ENCODE results near the gene EEF1B2.
"Not testable (repeated sequence)": the region's sequence is repeated elsewhere in the genome, so short reads cannot be mapped to it uniquely, and the experiment has no call there.

Gene EEF1B2

DNA sequence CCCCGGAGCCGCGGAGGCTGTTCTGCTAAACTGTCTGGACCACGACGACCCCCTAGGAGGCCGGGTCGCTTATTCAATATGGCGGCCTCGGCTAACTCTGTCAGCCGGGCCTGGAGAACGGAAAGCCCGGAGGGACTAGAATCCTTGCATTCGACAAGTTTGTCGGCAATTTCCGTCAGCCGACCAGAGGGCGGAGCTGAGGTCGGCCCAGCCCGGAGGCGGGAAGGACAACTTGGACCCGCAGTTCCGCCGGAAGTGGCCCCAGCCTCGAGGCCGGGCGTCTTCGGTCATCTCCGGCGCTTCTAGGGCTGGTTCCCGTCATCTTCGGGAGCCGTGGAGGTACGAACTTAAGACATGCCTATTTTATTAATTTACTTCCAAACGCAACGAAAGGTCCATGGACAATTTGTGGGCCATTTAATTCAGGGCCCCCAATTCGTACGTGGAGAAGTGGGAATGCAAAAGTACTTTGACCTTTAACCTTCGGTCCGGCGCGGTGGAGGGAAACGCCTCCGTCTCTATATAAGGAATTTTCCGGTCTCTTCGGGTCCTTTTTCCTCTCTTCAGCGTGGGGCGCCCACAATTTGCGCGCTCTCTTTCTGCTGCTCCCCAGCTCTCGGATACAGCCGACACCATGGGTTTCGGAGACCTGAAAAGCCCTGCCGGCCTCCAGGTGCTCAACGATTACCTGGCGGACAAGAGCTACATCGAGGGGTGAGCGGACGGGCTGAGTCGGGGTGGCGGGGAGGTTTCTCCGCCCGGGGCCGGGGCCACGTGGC is at the start of gene EEF1B2, which contains the start of gene NDUFS1:
EEF1B2 (plus strand) TSS at position 550 of the 779 bp plus-strand sequence; CDS start at position 635, 85 bp downstream.
NDUFS1 (minus strand) TSS at position 99 of the 779 bp plus-strand sequence. CDS start 5,766 bp downstream, outside the sequence.
- DNase-seq (ENCODE audit: low read depth in 2 of 2), result peak; percentile 93 to 95

GRCh38 chr2:206112108-206112507 is 47.6 kb upstream of the EEF1B2 start:
- DNase-seq (ENCODE audit: low read depth in 2 of 2), result no peak

- DNase-seq (ENCODE audit: low read depth in 2 of 2), result no peak
These were observed 46.7 kb upstream of the EEF1B2 start for GRCh38 chr2:206112846-206113547.

DNA sequence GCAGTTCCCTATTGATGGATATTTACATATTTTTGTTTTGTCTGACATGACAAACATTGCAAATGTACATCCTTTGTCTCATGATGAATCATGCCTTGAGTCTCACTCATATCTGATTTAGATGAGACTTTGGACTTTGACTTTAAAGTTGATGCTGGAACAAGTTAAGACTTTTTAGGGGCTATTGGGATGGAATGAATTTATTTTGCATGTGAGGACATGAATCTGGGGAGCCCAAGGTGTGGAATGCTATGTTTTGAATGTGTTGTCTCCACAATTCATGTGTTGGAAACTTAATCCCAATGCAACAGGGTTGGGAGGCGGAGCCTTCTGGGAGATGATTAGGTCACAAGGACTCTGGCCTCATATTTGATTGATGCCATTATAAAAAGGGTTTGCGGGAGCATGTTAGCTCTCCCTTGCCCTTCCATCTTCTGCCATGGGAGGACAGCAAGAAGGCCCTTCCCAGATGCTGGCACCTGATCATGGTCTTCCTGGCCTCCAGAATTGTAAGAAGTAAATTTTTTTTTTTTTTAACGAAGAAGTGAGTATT is 44.6 kb upstream of the EEF1B2 start:
- no peak for DNase-seq (ENCODE audit: low read depth in 2 of 2)

- no peak for DNase-seq (ENCODE audit: low read depth in 2 of 2)
These were observed 43.4 kb upstream of the EEF1B2 start for GRCh38 chr2:206116278-206116677.

DNA sequence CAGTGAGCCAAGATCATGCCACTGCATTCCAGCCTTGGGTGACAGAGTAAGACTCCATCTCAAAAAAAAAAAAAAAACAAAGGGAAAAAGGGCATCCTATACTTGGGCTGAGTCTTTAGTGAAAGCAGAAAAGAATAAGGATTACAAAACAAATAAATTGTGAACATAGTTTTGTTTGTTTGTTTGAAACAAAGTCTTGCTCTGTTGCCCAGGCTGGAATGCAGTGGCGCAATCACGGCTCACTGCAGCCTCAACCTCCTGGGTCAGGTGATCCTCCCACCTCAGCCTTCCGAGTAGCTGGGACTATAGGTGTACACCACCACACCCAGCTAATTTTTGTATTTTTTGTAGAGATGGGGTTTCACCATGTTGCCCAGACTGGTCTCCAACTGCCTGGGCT is 37.1 kb upstream of the EEF1B2 start:
- DNase-seq (ENCODE audit: low read depth in 2 of 2), result not testable (repeated sequence)

DNA sequence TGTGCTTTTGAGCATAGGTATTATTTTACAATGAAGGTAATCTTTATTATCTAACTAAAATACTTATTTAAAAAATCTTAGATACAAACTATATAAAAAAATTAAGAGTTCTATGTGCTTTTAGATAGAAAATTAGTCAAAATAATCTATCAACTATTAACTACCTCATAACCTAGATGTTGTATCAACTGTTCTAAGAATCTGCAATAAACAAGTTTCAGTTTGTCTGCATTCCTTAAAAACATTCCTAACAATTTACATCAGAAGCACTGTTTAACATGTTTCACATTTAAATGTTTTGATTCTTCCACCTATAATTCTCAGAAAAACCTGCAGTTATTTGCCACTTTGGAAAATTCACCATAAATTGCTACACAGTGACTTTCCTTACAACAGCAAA is 33.8 kb upstream of the EEF1B2 start:
- DNase-seq (ENCODE audit: low read depth in 2 of 2), result no peak

- no peak for DNase-seq (ENCODE audit: low read depth in 2 of 2)
These were observed 32.0 kb upstream of the EEF1B2 start for GRCh38 chr2:206127656-206128055.

GRCh38 chr2:206143451-206143850 is 16.2 kb upstream of the EEF1B2 start:
- no peak for DNase-seq (ENCODE audit: low read depth in 2 of 2)

- no peak for DNase-seq (ENCODE audit: low read depth in 2 of 2)
These were observed 15.3 kb upstream of the EEF1B2 start for GRCh38 chr2:206144383-206144782.

DNA sequence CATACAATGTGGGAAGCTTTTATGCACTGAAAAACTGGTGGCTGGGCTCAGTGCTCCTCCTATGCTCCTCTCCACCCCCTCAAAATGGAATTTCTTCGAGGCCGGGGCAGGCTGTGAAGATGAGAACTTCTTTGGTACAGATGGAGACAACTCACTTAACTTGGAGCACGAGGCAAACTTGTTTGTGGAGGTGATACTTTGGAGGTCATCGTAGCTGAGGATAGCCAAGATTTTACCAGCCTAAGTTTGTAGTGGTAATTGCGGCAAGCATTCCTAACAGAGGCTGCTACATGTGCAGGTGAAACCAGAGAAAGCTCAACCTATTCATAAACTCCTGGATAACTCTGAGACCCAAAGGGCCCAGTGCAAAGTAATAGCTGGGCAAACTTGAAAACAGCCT is 14.0 kb upstream of the EEF1B2 start:
- DNase-seq (ENCODE audit: low read depth in 2 of 2), result no peak

DNA sequence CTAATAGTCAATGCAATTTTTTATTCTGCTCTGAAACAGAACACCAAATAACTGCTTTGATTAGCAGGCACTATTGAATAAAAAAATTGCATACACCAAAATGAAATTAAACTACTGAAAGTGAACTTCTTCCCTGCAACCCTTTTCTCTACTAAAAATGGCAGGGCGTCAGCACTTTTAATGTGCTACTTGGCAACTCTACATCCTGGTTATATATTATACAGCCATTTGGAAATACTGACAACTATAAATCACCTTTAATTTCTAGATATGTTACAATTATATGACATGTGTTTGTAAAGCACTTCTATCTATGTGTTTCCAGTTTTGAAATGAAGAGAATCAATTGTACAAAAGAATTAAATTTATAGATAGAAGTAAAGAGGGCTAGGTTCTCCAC is 10.4 kb upstream of the EEF1B2 start:
- DNase-seq (ENCODE audit: low read depth in 2 of 2), result no peak

- DNase-seq (ENCODE audit: low read depth in 2 of 2), result no peak
These were observed 9.5 kb upstream of the EEF1B2 start for GRCh38 chr2:206150168-206150567.

GRCh38 chr2:206150631-206151030 is 9.1 kb upstream of the EEF1B2 start:
- DNase-seq (ENCODE audit: low read depth in 2 of 2), result no peak

DNA sequence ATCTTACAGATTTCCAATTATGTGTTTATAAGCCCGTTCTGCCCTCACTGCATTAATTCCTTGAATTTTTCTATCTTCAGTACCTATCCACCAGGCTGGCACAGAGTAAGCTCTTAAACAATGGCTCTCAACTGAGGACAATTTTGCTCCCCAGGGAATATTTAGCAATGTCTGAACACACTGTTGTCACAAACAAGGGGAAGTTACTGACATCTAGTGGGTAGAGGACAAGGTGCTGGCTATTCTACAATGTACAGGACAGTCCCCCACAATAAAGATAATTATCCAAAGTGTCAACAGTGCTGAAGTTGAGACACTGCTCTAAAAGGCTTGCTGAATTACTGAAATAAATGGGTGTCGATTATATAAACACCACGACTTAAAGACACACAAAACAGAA is 5.5 kb upstream of the EEF1B2 start:
- DNase-seq (ENCODE audit: low read depth in 2 of 2), result no peak

DNA sequence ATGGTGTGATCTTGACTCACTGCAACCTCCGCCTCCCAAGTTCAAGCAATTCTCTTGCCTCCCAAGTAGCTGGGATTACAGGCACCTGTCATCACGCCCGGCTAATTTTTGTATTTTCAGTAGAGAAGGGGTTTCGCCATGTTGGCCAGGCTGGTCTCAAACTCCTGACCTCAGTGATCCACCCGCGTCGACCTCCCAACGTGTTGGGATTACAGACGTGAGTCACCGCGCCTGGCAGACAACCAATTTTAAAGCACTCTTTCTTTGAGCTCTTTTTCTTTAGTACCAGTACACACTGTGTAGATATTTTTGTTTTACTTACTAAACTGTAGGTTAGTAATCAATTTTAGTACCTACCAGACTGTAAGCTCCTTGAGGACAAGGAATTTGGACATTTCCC is 2.7 kb upstream of the EEF1B2 start:
- DNase-seq (ENCODE audit: low read depth in 2 of 2), result not testable (repeated sequence)

DNA sequence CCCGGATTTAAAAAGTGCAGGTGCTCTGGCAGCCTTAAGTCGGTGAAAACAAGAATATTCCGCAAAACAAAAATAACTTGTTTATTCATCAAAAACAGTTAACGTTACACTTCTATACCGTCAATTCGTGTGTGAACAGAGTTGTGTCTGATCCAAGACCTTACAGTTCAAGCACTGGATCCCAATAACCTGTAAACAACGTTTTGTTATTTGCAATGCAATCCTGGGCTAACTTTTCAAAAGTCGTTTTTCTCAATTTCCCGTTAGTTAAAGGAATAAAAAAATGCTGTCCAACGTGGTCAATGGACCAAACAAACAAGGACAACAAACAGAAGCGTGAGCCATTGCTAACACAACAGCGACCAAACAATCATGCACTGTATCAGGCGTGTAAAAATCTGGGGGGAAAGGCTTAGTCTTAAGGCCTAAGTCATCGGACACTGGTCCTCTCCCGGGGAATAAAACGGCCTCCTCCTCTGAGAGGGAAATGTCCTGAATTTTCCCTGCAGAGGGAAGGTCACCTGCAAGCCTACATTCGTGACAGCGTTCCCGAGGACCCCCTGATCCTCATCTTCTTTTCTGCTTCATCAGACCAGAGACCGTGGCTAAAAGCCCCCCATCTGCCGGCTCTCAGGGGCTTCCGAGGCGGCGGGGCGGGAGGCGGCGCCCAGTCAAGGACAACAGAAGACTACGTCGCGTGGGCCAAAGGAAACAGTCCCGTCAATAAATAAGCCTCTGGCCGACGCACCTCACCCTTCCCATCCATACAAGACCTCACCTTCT is 941 bp upstream of the EEF1B2 start:
- DNase-seq (ENCODE audit: low read depth in 2 of 2), result no peak

DNA sequence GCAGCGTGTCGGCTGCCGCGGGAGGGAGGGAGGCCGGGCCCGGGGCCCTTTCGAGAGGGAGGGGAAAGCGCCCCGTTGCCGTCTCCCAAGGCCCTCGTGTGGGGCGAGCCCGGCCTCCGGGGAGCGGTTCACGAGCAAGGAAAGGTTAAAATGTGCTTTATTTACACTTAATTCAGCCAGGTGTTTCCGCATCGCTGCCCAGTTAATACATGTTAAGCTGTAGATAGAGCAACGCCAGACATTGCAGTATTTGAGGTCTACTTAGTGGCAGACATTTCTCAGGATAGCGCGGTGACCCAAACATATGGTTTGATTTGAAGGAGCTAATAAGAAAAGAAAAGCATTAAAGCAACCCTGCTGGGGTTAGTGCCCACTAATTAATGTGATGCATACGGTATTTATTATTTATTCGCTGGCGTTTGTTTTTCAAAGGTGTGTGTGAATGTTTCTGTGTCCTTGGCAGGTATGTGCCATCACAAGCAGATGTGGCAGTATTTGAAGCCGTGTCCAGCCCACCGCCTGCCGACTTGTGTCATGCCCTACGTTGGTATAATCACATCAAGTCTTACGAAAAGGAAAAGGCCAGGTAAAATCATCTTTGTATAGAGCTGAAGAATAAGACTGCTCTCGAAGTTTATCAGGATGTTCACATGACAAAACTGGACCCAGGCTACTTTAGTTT is 571 bp downstream of the EEF1B2 start:
- peak in 1 of 2 experiments; percentile 7 for DNase-seq (ENCODE audit: low read depth in 2 of 2)

DNA sequence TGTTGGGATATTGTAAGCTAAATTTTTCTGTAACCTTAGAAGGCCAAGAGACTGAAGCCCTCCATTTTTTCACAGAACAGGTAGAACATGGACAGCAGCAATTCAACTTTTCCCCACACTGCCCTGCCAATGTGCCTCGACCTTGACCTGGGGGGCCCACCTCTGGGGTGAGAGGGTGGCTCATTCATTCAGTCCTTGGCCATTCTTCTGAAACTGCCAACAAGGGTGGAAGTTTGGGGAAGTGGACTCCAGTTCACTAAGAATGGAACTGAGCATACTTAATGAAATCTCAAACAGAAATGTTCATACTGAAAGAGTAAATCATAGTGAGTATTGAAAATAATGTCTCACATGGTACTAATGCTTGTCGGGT is 1.1 kb downstream of the EEF1B2 start:
- peak in 1 of 2 experiments; percentile 6 for DNase-seq (ENCODE audit: low read depth in 2 of 2)

- not testable (repeated sequence) for DNase-seq (ENCODE audit: low read depth in 2 of 2)
These were observed 2.7 kb downstream of the EEF1B2 start for GRCh38 chr2:206162401-206162800.

- DNase-seq (ENCODE audit: low read depth in 2 of 2), result no peak
These were observed 3.7 kb downstream of the EEF1B2 start for GRCh38 chr2:206163251-206163880.

All from stimulated activated CD4-positive, alpha-beta T cell treated with anti-CD3 and anti-CD28 coated beads, Interleukin-12 subunit alpha, Interleukin-12 subunit beta, amount 100 ng/mL, for 24 hours (primary cell).